HG02852 (cell line): ENCODE measurements around the gene KLK11.

Experiments used
- ATAC-seq: cut with Tn5 transposase; IDR thresholded peaks from one replicate; pipeline ENCODE4 v1.9.1; 2021; ENCODE audit warnings: mild to moderate bottlenecking, moderate library complexity; ENCODE audit not compliant: unreplicated experiment

KLK11 gene

GRCh38 chr19:51026554-51026831, at the start of gene KLK11:
KLK11 (minus strand) TSS chr19:51026616; CDS start chr19:51025631, 985 bp downstream.
- no peak for ATAC-seq

GRCh38 chr19:51075998-51076397, 49.6 kb upstream of the KLK11 start:
- no peak for ATAC-seq

GRCh38 chr19:51071095-51071405, 44.6 kb upstream of the KLK11 start:
- no peak for ATAC-seq

- ATAC-seq = no peak
These were observed 44.1 kb upstream of the KLK11 start for GRCh38 chr19:51070334-51071094.

GRCh38 chr19:51066393-51067186, 40.2 kb upstream of the KLK11 start:
- ATAC-seq = no peak

- no peak for ATAC-seq
These were observed 39.0 kb upstream of the KLK11 start for GRCh38 chr19:51065221-51065960.

GRCh38 chr19:51064534-51065220, 38.3 kb upstream of the KLK11 start, which contains the start of gene KLK13:
KLK13 (minus strand) TSS chr19:51065092; CDS start chr19:51065067, 25 bp downstream.
- no peak for ATAC-seq

GRCh38 chr19:51063664-51064063, 37.2 kb upstream of the KLK11 start:
- ATAC-seq = no peak

GRCh38 chr19:51060973-51061372, 34.6 kb upstream of the KLK11 start:
- ATAC-seq = no peak

- no peak for ATAC-seq
These were observed 33.9 kb upstream of the KLK11 start for GRCh38 chr19:51060336-51060735.

- ATAC-seq = no peak
These were observed 33.3 kb upstream of the KLK11 start for GRCh38 chr19:51059715-51060114.

- no peak for ATAC-seq
These were observed 29.4 kb upstream of the KLK11 start for GRCh38 chr19:51055866-51056265.

- no peak for ATAC-seq
These were observed 20.6 kb upstream of the KLK11 start for GRCh38 chr19:51047031-51047335.

GRCh38 chr19:51044327-51044726, 17.9 kb upstream of the KLK11 start:
- ATAC-seq = no peak

GRCh38 chr19:51043497-51043896, 17.1 kb upstream of the KLK11 start:
- ATAC-seq = no peak

GRCh38 chr19:51040151-51040550, 13.7 kb upstream of the KLK11 start:
- no peak for ATAC-seq

GRCh38 chr19:51036519-51036918, 10.1 kb upstream of the KLK11 start:
- ATAC-seq = no peak

- no peak for ATAC-seq
These were observed 8.3 kb upstream of the KLK11 start, which contains the start of gene KLK12 for GRCh38 chr19:51034704-51035103. KLK12 (minus strand) TSS chr19:51035002; CDS start chr19:51034621, 381 bp downstream.

GRCh38 chr19:51031880-51032225, 5.4 kb upstream of the KLK11 start:
- ATAC-seq = no peak

GRCh38 chr19:51031220-51031879, 4.9 kb upstream of the KLK11 start:
- no peak for ATAC-seq

- ATAC-seq = no peak
These were observed 4.2 kb upstream of the KLK11 start for GRCh38 chr19:51030631-51031030.
